Activated CD4-positive, alpha-beta T cell treated with anti-CD3 and anti-CD28 coated beads, Interleukin-2, amount 50 U/mL, for 1 hour (primary cell): Measurements from ENCODE around the gene MORN5.

ENCODE experiments used
- DNase-seq: peaks from one replicate; pipeline ENCODE4 v3.0.0-alpha.2; 2020

The MORN5 gene

DNA sequence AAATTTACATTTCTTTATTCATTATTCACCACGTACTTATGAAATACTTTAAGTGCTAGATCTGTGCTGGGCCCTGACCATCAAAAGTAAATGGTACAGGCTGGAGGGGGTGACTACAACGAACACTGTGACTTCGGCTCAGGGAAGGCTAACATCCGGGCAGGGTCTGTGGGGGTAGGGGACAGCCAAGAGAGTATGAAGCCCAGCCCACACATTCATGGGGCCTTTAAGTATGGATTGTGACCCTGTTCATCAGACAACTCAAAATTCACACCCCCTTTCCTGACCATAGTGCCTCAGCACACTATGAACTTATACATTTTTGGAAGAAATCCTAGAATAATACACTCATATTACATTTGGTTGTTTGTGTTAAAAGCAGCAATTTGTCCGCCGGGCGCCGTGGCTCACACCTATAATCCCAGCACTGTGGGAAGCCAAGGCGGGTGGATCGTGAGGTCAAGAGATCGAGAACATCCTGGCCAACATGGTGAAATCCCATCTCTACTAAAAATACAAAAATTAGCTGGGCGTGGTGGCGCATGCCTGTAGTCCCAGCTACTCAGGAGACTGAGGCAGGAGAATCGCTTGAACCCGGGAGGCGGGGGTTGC lies 33.3 kb downstream of the MORN5 start:
- no peak for DNase-seq

DNA sequence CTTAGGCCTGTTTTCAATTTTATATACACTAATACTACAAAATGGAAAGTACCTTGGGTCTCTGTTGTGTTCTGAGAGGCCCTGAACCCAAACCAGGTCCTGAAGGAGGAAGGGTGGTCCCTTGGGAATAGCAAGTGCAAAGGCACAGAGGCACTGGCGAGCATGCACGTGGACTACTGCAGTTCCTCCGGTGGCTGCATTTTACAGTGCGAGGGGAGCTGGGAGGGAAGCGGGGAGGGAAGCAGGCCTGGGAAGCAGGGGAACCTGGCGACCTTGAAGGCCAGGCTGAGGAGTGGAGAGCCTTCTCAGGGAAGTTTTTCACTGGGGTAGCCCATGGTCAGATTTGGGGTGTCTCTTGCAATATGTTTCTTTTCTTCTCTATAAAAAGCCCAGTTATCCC lies 33.9 kb downstream of the MORN5 start:
- no peak for DNase-seq

DNA sequence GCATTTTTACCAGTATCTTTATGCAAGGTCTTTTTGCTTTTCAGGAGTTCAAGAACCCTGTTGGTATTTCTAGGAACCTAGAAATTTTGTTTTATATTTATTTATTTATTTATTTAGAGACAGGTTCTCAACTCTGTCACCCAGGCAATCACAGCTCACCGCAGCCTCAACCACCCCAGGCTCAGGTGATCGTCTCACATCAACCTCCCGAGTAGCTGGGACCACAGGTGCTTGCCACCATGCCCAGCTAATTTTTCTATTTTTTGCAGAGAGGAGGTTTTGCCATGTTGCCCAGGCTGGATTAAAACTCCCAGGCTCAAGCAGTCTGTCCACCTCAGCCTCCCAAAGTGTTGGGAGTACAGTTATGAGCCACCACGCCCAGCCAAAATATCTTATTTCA lies 36.2 kb downstream of the MORN5 start:
- no peak for DNase-seq

DNA sequence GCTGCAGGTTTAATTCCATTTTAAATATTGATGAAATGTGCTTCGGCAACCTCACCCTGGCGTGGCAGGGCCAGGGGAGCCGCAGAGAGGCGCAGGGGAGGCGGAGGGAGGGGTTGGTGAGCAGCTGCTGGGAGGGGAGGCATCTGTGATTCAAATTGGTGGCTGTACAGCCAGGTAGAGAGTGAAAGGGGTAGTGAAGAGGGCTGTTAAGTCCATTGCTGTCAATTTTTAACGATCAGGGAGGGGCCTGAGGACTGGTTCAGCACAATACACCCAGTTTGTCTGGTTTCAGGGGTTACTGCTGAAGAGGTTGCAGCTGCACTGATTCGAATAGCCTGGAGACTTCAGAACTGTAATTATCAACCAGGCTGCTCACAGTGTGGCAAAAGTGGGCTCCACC lies 37.7 kb downstream of the MORN5 start:
- no peak for DNase-seq

DNA sequence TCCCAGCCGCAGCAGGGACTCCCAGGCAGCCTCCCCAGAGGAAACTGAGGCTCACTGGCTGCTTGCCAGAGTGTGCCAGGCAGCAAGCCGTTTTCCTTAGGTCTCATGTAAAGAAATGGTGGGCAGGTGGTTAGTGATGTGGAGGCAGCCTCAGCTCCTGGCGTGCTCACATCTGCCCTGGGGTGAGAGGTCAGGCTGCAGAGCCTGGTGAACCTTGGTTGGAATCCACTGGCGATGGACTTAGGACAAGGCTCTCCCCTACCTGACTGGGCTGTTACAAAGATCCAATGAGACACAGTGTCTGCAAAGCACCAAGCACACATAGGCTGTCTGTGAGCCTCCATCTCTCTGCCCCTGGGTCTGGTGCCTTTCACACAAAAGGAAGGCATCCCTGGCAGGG lies 38.2 kb downstream of the MORN5 start:
- no peak for DNase-seq

DNA sequence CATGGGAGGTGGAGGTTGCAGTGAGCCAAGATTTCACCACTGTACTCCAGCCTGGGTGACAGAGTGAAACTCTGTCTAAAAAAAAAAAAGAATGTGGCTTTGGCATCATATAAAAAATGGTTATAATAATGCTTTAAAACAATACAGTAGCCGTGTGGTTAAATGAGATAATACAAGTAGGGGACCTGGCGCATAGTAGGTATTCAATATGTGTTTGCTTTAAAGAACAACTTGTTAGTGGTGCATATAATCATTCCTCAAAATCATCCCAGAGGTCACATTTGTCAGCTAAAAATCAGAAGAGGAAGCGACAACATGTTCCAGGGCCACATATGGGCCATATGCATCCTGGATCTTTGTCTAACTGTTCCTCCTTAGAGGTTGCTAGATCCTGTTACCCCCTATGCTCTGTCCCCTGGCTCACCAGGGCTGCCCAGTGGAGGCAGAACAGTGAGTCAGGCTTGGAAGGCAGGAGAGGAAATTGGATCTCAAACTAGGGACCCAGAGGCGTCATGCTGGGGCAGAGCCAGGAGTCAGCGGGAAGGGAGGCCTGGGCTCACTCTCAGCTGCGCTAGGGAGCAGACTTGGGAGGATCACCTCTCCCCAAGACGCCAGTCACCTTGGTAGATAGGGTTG lies 41.4 kb downstream of the MORN5 start:
- DNase-seq, result no peak

DNA sequence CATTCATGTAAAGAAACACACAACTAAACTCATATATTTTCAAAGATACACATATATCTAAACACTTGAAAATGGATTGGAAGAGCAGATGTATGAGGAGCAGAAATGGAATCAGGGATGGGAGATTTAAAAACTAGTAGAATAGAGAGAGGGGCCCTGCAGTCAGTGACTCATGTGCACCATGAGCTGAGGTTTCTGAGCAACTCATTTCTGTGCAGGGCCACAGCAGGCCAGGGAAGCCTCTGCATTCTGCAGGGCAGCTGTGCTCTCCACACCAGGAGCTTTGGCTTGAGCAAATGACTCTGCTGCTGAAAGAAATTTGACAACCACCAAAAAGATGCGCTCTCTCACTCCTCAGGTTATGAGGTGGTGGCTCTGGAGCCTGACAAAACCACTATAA lies 41.9 kb downstream of the MORN5 start:
- no peak for DNase-seq

DNA sequence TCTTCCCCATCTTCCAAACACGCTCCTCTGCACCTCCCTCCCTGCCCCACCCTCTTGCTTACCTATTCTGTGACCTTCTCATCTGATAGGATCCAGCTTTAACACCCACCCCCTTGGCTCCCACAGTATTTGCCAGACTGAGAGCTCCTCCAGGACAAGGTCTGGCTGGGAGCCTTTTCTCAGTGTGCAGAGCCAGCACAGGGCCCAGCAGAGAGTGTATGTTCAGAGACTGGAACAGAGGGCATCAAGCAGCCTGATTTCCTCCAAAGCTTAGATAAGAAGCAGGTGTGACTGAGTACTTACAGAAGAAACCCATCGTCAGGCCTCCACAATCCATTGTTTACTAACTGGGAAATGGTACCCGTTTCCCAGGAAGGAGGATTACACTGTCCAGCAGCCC lies 42.4 kb downstream of the MORN5 start:
- no peak for DNase-seq

DNA sequence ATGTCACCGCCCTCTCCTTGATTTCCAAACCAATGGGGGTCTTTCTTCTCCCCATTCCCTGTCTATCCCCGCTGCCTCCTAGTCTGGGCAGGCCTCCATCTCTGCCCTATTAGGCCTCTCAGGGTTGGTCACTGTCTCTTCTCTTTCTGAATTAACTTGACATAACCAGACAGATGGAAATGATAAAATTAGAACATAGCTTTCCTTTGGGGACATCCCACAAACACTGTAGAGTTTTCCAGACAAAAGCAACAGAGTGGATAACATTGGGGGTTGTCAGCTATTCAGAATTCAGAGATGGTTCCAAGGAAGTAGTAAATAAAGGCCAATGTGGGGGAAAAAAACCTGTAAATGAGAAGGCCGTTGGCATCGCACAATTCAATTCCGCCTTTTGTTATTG lies 44.3 kb downstream of the MORN5 start:
- DNase-seq, result no peak

DNA sequence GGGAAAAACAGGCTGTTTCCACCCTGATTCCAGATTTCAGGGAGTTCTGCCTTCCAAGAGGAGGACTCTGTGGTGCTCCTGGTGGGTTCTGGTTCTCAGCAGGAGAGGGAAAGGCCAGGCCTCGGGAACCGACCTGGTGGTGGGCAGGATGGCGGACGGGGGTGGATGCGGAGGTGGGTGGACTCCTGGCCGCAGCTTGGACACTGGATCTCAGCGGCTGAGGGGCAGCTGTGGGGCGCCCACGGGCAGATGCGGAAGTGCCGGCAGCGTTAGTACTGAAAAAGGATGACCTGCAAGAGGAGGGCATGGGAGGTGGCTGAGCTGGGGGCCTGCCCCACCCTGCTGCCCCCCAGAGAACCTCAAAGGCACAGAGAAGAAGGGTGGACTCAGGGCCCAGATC lies 44.8 kb downstream of the MORN5 start:
- no peak for DNase-seq

DNA sequence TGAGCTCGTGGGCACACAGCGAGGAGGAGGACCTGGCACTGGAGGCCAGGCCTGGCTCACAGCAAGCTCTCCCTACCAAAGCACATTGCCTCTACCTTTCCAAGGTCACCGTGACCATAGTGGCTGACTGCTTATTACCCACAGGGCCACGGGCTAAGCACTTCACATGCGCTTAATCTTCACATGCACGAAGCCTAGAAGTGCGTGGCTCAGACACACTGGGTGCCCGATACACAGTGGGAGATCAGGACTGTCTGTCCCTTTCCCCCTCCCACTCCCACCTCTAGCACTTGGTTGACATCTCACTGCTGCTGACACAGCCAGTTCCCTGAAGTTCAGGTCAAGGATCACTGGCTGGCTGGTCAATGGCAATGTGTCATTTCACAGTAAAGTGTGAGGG lies 45.5 kb downstream of the MORN5 start:
- DNase-seq, result no peak

DNA sequence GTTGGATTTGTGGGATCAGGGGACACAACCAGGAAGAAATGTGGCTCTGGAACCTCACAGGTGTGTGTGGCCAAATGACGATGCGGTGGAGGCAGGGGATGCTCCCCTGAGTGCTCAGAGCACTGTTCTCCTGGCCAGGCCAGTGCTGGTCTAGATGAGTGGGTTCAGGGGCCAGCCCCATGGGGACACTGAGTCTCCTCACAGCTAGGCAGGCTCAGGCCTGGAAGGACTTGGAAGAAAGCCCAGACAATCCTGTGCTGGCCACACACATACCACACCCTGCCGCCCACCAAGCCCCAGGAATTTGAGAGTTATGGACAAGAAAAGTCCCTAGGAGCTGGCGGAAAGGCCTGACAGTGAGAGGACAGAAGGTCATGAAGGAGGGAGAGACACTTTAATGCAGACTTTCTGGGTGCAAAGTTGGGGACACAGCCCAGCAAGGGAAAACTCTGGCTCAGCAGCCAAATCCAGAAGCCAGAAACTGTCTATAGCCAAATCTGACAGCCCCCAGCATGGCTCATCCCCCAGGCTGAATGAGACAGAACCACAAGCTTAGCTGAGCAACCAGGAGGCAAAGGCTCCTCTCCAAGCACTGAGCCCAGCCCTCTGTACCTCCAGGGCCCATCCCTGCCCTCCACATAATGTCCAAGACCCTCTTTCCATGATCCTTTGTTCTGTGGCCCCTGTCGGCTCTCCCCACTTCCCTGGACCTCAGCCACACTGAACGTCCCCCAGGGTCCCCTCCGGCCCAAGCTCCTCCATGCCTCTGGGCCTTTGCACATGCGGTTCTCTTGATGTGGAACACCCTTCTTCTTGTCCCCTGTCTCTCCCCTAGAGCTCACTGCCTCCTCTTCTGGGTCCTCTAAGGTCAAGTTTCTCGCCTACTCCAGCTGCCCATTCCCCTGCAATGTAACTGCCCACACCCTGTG lies 46.7 kb downstream of the MORN5 start:
- DNase-seq, result no peak

DNA sequence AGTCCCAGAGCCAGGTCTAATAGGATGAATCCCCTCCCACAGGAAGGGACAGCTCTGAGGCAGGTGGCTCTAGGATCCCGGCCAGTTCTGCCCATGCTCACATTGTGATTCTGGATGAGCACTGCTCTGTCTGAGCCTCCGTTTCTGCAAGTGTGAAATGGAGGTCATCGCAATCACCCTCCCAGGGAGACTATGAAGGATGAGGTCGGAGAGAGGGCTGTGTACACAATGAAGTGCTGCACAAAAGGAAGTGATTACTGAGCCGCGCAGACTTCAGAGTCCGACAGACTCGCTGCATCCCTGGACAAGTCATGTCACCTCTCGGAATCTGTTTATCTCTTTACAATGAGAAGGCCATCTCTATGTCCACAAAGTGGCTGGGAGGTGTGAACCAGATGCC lies 47.4 kb downstream of the MORN5 start:
- no peak for DNase-seq

DNA sequence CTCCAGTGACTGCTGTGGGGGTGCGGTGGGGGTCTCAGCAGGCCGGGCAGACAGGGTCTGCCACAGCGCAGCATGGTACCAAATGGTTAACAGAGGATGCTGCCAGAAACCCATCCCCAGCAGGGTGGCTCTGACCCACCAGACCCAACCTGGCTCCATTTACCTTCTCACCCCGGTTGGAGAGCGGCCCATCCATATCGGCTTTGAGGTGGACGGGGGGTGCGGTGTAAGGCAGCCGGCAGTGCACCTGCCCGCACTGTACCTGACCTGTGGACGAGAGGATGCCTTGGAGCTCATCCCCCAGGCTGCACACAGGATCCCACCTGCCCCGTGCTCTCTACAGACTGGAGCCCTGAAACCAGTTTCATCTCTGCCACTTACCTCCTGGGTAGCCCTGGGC lies 49.7 kb downstream of the MORN5 start:
- DNase-seq, result no peak

DNA sequence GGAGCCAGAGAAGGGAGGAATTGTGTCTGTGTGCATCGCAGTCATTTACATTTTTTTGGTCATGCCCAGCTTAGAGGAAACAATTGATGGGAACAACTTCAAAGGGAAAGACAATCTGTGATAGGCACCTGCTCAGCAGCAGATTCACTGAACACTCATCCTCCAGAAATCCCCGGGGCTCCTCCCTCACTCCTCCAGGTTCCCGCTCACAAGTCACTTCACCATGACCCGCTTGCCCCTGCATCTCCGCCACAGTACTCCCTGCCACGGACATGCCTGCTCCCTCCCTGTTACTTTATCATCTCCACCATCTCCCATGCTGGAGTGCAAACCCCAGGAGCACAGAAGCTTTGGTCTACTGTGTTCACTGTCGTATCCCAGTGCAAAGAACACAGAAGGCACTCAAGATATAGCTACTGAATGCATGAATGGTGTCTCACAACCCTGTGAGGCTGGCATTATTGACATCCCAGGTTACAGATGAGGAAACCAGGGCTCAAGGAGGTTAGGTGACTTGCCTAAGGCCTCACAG lies 52.8 kb downstream of the MORN5 start:
- no peak for DNase-seq

DNA sequence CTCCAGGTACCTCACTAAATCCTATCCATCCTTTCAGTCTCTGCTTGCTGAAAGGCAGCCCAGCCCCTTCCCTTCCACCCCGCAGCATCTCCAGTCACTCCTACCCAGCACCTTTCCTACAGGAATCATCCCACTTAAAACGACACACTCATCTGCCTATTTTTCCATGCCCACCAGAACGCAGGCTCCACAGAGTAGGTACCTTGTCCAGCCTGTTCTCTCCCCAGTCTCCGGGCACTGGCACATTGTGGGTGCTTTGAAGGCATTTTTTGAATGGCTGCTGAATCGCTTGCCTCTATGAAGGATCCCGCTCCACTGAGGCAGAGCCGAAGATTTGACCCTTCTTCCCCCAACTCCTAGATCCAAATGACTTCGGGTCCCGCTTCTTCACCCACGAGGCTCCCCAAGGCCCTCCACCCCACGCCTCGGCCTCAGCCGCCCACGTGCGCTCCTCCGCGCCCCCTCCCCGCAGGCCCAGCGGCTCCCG lies 53.4 kb downstream of the MORN5 start:
- DNase-seq, result no peak

DNA sequence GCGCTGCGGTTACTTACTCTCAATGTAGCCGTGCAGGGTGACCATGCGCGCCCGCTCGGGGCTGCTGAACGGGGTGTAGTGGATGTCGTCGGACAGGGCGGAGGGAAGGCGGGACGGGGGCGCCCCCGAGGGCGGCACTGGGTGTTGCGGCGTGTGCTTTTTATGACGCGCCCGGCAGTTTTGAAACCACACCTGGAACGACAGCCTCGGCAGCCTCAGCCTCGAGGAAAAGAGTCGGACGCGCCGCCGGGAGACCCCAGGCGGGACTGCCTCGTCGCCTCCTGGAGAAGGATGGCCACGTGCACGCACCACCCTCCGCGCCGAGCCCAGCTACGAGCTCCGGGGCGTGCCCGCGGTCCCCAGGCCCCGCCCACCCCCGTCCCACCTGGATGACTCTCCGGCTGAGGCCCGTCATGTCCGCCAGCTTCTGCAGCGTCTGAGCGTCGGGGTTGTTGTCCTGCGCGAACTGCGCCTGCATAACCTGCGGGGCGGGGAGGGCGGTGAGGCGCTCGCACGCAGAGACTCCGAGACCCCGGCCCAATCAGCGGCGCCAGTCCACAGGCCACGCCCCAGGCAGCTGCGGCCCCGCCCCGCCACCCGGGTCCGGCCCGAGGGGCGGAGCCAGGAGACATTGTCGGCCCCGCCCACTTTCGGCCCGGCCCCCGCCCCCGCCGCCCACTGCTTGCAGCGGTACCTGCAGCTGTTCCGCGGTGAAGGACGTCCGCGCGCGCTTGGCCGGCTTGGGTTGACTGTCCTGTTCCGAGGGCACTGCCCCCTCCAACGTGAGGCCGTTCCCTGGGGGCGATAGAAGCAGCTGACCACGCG lies 54.1 kb downstream of the MORN5 start:
- DNase-seq, result peak; percentile 31

DNA sequence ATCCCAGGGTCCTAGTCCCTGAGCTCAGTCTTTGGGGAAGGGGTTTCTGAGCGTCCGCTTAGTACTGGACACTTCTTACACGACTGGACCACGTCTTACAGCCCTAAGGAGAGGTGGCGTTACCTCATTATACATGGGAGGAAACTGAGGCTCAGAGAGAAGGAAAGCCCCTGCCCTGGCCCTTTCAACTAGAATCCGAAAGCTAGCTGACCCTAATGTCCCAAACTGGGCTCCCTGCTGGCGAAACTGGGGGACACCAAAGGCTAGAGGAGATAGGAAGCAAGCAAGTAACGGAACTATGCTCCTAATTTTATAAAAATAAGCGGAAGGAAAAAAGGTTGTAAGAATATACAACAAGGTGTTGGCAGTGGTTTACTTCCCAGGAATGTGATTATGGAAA lies 54.8 kb downstream of the MORN5 start:
- no peak for DNase-seq

DNA sequence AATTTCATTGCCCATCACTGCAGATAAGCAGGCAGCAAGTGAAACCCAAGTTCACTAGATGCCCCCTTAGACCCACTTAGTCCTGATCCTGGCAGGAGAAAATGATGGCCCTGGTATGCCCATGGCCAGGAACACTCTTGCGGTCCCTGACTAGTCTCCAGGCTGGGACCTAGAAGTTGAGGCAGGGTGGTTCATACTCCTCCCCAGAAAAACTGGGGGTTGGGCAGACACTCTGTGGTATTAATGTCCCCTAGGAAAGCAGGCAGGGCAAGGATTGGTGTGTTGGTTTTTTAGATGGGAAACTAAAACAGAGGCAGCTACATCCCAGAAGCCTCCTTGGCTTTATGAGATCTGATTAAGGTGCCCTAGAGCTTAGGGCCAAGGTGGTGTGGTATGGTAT lies 56.0 kb downstream of the MORN5 start:
- no peak for DNase-seq

DNA sequence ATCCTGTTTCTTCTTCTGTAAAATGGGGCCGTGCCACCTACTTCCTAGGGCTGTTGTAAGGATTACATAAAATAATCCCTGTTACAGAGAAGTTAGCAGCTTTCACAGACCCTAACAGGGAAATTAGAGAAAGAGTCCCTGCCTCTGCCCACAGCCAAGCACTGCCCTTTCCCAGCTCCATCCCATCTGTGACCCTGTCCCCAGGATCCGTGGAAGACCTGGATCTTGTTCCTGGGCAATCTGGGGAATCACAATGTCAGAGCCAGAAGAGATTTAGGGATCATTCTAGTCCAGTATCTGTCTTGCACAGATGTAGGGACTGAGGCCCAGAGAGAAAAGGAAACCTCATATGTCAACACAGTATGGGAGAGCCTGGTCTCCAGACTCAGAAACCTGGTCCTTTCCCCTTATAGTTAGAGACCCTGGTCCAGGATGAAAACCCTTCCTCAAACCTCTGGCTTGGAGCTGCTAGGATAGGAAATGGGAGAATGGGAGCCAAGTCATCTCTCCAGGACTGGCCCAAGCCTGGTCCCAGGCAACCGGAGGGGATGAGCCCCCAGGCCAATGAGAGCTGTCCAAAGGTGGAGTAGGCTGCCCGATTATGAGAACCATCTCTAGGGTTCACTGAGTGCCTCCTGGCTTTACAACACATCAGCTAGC lies 56.6 kb downstream of the MORN5 start:
- DNase-seq, result no peak

DNA sequence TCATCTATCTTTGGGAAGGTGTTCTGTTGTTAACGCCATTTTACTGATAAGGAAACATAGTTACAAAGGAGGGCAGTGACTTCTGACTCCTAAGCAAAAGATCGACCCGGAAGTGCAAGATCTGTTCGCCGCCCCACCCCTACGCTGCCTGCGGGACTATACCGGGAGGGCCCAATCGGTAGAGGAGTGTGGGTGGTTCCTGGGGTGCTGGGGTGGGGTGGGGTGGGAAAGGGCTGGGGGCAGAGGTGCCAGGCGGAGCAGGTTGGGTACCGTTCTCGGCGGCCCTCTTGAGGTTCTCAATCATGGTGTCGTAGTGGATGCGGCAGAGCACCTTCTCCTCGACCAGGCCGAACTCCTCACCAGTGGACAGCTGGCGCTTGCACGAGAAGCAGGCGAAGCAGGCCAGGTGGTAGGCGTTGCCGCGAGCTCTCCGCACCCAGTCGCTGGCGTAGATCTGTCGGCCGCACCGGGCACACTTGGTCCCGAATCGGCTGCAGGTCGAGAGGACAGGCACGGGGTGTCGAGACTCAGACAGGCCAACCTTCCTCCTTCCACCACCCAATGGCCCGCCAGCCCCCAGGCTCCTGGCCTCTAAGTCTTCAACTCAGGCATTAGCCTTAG lies 57.2 kb downstream of the MORN5 start:
- no peak for DNase-seq

DNA sequence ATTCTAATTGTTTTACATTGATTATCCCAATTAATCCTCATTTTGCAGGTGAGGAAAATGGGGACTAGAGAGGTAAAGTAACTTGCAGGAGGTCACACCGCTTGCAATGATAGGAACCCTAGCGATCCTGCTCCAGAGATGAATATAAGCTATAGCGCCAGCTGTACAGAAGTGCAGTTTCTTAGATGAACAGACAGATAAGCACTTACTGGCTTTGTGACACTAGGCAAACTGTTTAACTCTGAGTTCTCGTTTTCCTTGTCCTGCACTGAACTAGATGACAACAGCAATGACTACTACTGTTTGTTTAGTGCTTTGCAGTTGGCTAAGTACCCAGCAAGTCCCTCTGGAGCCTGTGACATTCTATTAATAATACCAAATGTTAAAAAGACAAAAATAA lies 57.9 kb downstream of the MORN5 start:
- no peak for DNase-seq
